Choroid plexus epithelial cell (primary cell): Measurements from ENCODE around the gene SLC36A1.

ENCODE experiments used
- DNase-seq: peaks from one replicate; pipeline ENCODE4 v3.0.0-alpha.2; 2010; ENCODE audit warnings: low read depth
- H3K4me3 ChIP-seq: 2 replicates; pipeline ENCODE4 v1.5.1; 2011; ENCODE audit warnings: low read depth, mild to moderate bottlenecking, control low read depth, low read length, moderate library complexity
- CTCF ChIP-seq: conservative IDR thresholded peaks from 2 replicates; pipeline ENCODE4 v1.5.1; 2011; ENCODE audit warnings: low read depth, mild to moderate bottlenecking, control low read depth, inconsistent platforms, low read length, moderate library complexity

The SLC36A1 gene

GRCh38 chr5:151447174-151448037 is at the start of gene SLC36A1:
Gene SLC36A1 (plus strand): TSS chr5:151447603. CDS start chr5:151458793, 11,190 bp downstream.
- peak within 1 kb of the TSS; percentile 89 for H3K4me3 ChIP-seq
- TF ChIP-seq CTCF, result peak; percentile 95

GRCh38 chr5:151405334-151406160 is 41.9 kb upstream of the SLC36A1 start:
- no peak for DNase-seq
- no peak for TF ChIP-seq CTCF
- no peak overlapping the region for H3K4me3 ChIP-seq

More at GRCh38 chr5:151447174-151448037, at the start of gene SLC36A1:
- peak; percentile 88 for DNase-seq

GRCh38 chr5:151406322-151406947 is 41.0 kb upstream of the SLC36A1 start:
- DNase-seq, result peak; percentile 40
- peak; percentile 72 for TF ChIP-seq CTCF
- H3K4me3 ChIP-seq, result no peak overlapping the region

GRCh38 chr5:151408591-151409230 is 38.7 kb upstream of the SLC36A1 start:
- no peak for TF ChIP-seq CTCF
- no peak overlapping the region for H3K4me3 ChIP-seq
- DNase-seq, result no peak

- H3K4me3 ChIP-seq, result no peak overlapping the region
- DNase-seq, result no peak
- TF ChIP-seq CTCF, result no peak
Measured at GRCh38 chr5:151413800-151414199, 33.6 kb upstream of the SLC36A1 start.

- no peak overlapping the region for H3K4me3 ChIP-seq
- DNase-seq, result no peak
- TF ChIP-seq CTCF, result no peak
Measured at GRCh38 chr5:151414536-151414935, 32.9 kb upstream of the SLC36A1 start.
